SK-N-SH treated with all-trans-retinoic acid at 6 μM for 48 hours (cell line): Measurements from ENCODE around the gene TANC2.

Source experiments
- ATAC-seq: fragments of 200-7000 bp; cut with Tn5 transposase; 3 replicates; pipeline ENCODE4 v1.9.1; 2020; ENCODE audit warnings: mild to moderate bottlenecking, moderate library complexity
- BACH2 ChIP-seq: fragments of 250-450 bp; sonication (Bioruptor Pico); IDR thresholded peaks from 2 replicates; pipeline ENCODE4 v1.9.0; 2021; ENCODE audit warnings: mild to moderate bottlenecking, borderline replicate concordance
- CREB5 ChIP-seq: fragments of 250-450 bp; sonication (Bioruptor Pico); IDR thresholded peaks from 2 replicates; pipeline ENCODE4 v1.5.1; 2020; ENCODE audit warnings: low read depth, mild to moderate bottlenecking, moderate library complexity
- CSDC2 ChIP-seq: fragments of 250-450 bp; sonication (Bioruptor Pico); IDR thresholded peaks from 2 replicates; pipeline ENCODE4 v1.5.0; 2020; ENCODE audit warnings: mild to moderate bottlenecking, moderate library complexity
- ESRRG ChIP-seq: fragments of 250-450 bp; sonication (Bioruptor Pico); IDR thresholded peaks from 2 replicates; pipeline ENCODE4 v1.6.1; 2021; ENCODE audit warnings: mild to moderate bottlenecking
- GLIS3 ChIP-seq: fragments of 250-450 bp; sonication (Bioruptor Pico); IDR thresholded peaks from 2 replicates; pipeline ENCODE4 v1.5.0; 2020; ENCODE audit warnings: mild to moderate bottlenecking, moderate library complexity
- OSR1 ChIP-seq: fragments of 250-450 bp; sonication (Bioruptor Pico); IDR thresholded peaks from 2 replicates; pipeline ENCODE4 v1.8.0; 2022; ENCODE audit warnings: moderate library complexity, mild to moderate bottlenecking, inconsistent platforms
- PATZ1 ChIP-seq: fragments of 250-450 bp; sonication (Bioruptor Pico); IDR thresholded peaks from 2 replicates; pipeline ENCODE4 v1.8.0; 2020; ENCODE audit warnings: mild to moderate bottlenecking, moderate library complexity, borderline replicate concordance
- PPARA ChIP-seq: fragments of 250-450 bp; sonication (Bioruptor Pico); IDR thresholded peaks from 2 replicates; pipeline ENCODE4 v1.5.0; 2020; ENCODE audit warnings: mild to moderate bottlenecking, borderline replicate concordance
- RARB ChIP-seq: fragments of 250-450 bp; sonication (Bioruptor Pico); IDR thresholded peaks from 2 replicates; pipeline ENCODE4 v1.8.0; 2021; ENCODE audit warnings: mild to moderate bottlenecking, moderate library complexity
- TCF4 ChIP-seq: fragments of 250-450 bp; sonication (Bioruptor Pico); IDR thresholded peaks from 2 replicates; pipeline ENCODE4 v1.8.0; 2021; ENCODE audit warnings: mild to moderate bottlenecking, moderate library complexity, borderline replicate concordance
- TOX ChIP-seq: fragments of 250-450 bp; sonication (Bioruptor Pico); IDR thresholded peaks from 2 replicates; pipeline ENCODE4 v1.8.0; 2021; ENCODE audit warnings: mild to moderate bottlenecking, moderate library complexity, borderline replicate concordance
- TSHZ2 ChIP-seq: fragments of 250-450 bp; sonication (Bioruptor Pico); IDR thresholded peaks from 2 replicates; pipeline ENCODE4 v1.5.0; 2020; ENCODE audit warnings: mild to moderate bottlenecking, moderate library complexity
- ZC3H10 ChIP-seq: fragments of 250-450 bp; sonication (Bioruptor Pico); IDR thresholded peaks from 2 replicates; pipeline ENCODE4 v1.5.1; 2021; ENCODE audit warnings: mild to moderate bottlenecking, moderate library complexity
- ZFP3 ChIP-seq: fragments of 250-450 bp; sonication (Bioruptor Pico); IDR thresholded peaks from 2 replicates; pipeline ENCODE4 v1.5.0; 2020; ENCODE audit warnings: mild to moderate bottlenecking, moderate library complexity
- ZFP30 ChIP-seq: fragments of 450-650 bp; formaldehyde crosslinking; IDR thresholded peaks from 2 replicates; pipeline ENCODE4 v1.5.0; 2022; ENCODE audit warnings: mild to moderate bottlenecking, moderate library complexity
- ZNF70 ChIP-seq: fragments of 450-650 bp; formaldehyde crosslinking; IDR thresholded peaks from 2 replicates; pipeline ENCODE4 v1.5.0; 2020; ENCODE audit warnings: mild to moderate bottlenecking, moderate library complexity
- ZNF8 ChIP-seq: fragments of 450-650 bp; formaldehyde crosslinking; IDR thresholded peaks from 2 replicates; pipeline ENCODE4 v1.5.0; 2020; ENCODE audit warnings: mild to moderate bottlenecking, moderate library complexity
- TF ChIP-seq, protein P1 (sequence below): fragments of 250-450 bp; sonication (Bioruptor Pico); IDR thresholded peaks from 2 replicates; pipeline ENCODE4 v1.8.0; 2021; ENCODE audit warnings: low read depth, mild to moderate bottlenecking, moderate library complexity, borderline replicate concordance
- TF ChIP-seq, protein P2 (sequence below): fragments of 250-450 bp; sonication (Bioruptor Pico); IDR thresholded peaks from 2 replicates; pipeline ENCODE4 v1.5.1; 2021; ENCODE audit warnings: mild to moderate bottlenecking, moderate library complexity

Gene TANC2

DNA sequence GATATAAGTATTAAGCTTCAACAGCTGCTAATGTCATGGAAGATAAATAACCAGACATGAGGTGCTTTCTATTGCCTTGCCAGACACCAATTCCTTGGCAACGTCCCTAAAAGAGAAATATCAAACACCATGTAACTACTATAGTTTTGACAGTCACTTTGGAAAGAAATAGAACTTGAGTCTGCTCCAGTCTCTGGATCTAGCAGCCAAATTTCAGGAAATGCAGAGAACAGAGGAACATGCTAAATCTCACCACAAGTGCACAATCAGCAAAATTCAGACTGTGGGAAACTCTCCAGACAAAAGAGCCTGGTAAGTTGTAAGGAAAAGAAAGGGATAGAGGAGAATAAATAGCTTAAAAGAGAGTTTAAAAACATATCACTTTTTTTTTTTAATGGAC is 28.4 kb upstream of the TANC2 start:
- no peak for ATAC-seq
- TF ChIP-seq OSR1 (no peak), TOX (CRISPR knock-in tag) (no peak), GLIS3 (CRISPR knock-in tag) (no peak), PATZ1 (CRISPR knock-in tag) (no peak), CSDC2 (no peak), TSHZ2 (CRISPR knock-in tag) (no peak)

DNA sequence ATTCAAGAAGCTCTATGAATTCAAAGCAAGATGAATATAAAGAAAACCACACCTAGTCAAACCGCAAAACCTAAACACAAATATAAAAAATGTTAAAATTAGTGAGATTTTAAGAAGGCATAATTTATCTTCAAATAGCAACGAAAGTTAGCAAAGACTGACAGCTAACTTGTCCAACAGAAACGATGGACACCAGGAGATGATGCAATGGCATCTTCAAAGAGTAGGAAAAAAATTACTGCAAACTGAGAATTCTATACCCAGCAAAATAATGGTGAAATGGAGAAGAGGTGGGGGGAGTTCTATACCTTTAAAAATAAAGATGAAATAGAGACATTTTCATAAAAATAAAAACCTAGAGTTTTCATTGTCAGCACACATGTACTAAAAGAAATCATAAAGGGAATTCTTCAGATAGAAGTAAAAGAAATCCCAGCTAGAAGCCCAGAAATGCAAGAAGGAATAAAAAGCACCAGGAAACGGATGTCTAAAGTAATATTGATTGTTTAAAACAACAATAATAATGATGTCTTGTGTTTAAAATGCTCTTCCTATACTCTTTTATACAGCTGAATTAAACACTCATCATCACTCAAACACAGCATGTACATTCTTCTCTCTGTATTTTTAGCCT is 24.6 kb upstream of the TANC2 start:
- no peak for ATAC-seq

GRCh38 chr17:62948370-62948769 is 17.7 kb upstream of the TANC2 start:
- ATAC-seq, result no peak
- TF ChIP-seq, protein P1, sequence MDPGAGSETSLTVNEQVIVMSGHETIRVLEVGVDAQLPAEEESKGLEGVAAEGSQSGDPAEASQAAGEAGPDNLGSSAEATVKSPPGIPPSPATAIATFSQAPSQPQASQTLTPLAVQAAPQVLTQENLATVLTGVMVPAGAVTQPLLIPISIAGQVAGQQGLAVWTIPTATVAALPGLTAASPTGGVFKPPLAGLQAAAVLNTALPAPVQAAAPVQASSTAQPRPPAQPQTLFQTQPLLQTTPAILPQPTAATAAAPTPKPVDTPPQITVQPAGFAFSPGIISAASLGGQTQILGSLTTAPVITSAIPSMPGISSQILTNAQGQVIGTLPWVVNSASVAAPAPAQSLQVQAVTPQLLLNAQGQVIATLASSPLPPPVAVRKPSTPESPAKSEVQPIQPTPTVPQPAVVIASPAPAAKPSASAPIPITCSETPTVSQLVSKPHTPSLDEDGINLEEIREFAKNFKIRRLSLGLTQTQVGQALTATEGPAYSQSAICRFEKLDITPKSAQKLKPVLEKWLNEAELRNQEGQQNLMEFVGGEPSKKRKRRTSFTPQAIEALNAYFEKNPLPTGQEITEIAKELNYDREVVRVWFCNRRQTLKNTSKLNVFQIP (CRISPR knock-in tag), result no peak
- no peak for TF ChIP-seq TOX (CRISPR knock-in tag)
- TF ChIP-seq, protein P2, sequence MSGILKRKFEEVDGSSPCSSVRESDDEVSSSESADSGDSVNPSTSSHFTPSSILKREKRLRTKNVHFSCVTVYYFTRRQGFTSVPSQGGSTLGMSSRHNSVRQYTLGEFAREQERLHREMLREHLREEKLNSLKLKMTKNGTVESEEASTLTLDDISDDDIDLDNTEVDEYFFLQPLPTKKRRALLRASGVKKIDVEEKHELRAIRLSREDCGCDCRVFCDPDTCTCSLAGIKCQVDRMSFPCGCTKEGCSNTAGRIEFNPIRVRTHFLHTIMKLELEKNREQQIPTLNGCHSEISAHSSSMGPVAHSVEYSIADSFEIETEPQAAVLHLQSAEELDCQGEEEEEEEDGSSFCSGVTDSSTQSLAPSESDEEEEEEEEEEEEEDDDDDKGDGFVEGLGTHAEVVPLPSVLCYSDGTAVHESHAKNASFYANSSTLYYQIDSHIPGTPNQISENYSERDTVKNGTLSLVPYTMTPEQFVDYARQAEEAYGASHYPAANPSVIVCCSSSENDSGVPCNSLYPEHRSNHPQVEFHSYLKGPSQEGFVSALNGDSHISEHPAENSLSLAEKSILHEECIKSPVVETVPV (CRISPR knock-in tag), result no peak
- TF ChIP-seq ZFP30 (CRISPR knock-in tag), result no peak
- TF ChIP-seq ZNF70 (CRISPR knock-in tag), result no peak

More for the DNA sequence above, 24.6 kb upstream of the TANC2 start:
- no peak for TF ChIP-seq RARB (CRISPR knock-in tag)
- TF ChIP-seq TCF4, result no peak
- TF ChIP-seq CREB5, result no peak
- TF ChIP-seq ZC3H10 (CRISPR knock-in tag), result no peak
- no peak for TF ChIP-seq ZNF8 (CRISPR knock-in tag)

- ATAC-seq, result no peak
- no peak for TF ChIP-seq PPARA (CRISPR knock-in tag)
- no peak for TF ChIP-seq CSDC2
- TF ChIP-seq, protein P2 (CRISPR knock-in tag), result no peak
- TF ChIP-seq ZFP3 (CRISPR knock-in tag), result no peak
- TF ChIP-seq GLIS3 (CRISPR knock-in tag), result no peak
- no peak for TF ChIP-seq ZNF70 (CRISPR knock-in tag)
- TF ChIP-seq ZC3H10 (CRISPR knock-in tag), result no peak
- no peak for TF ChIP-seq CREB5
- TF ChIP-seq, protein P1 (CRISPR knock-in tag), result no peak
- no peak for TF ChIP-seq TOX (CRISPR knock-in tag)
- TF ChIP-seq BACH2 (CRISPR knock-in tag), result no peak
- no peak for TF ChIP-seq TCF4
- no peak for TF ChIP-seq ESRRG (CRISPR knock-in tag)
Measured at GRCh38 chr17:62949036-62949435, 17.0 kb upstream of the TANC2 start.
